MM.1S (cell line): ENCODE results near the gene ARSD.
"Not testable (repeated sequence)": the region's sequence is repeated elsewhere in the genome, so short reads cannot be mapped to it uniquely, and the experiment has no call there.

Experiments used
- DNase-seq: peaks from one replicate; pipeline ENCODE4 v3.0.0-alpha.2; 2015
- H2AFZ ChIP-seq: fragments of 300-600 bp; sonication (generic); 2 replicates; pipeline ENCODE4 v1.6.0; 2016; ENCODE audit warnings: antibody characterized with exemption, low read length
- H3F3A ChIP-seq: fragments of 300-600 bp; sonication (generic); 2 replicates; pipeline ENCODE4 v1.6.1; 2016; ENCODE audit warnings: mild to moderate bottlenecking, antibody characterized with exemption, low read length, moderate library complexity, mixed read lengths; ENCODE audit not compliant: insufficient read depth
- H3K27ac ChIP-seq: fragments of 300-600 bp; sonication (generic); 2 replicates; pipeline ENCODE4 v1.5.1; 2016; ENCODE audit warnings: mild to moderate bottlenecking, low read length
- H3K27me3 ChIP-seq: fragments of 300-600 bp; sonication (generic); replicated peaks from 2 replicates; pipeline ENCODE4 v1.6.0; 2016; ENCODE audit warnings: low read length; ENCODE audit not compliant: insufficient read depth
- H3K36me3 ChIP-seq: fragments of 300-600 bp; sonication (generic); replicated peaks from 2 replicates; pipeline ENCODE4 v1.6.1; 2016; ENCODE audit warnings: mild to moderate bottlenecking, low read length, mixed read lengths; ENCODE audit not compliant: insufficient read depth
- H3K4me1 ChIP-seq: fragments of 300-600 bp; sonication (generic); 2 replicates; pipeline ENCODE4 v1.6.1; 2016; ENCODE audit warnings: low read length, mixed read lengths
- H3K4me2 ChIP-seq: fragments of 300-600 bp; sonication (generic); 2 replicates; pipeline ENCODE4 v1.6.0; 2016; ENCODE audit warnings: low read depth, low read length
- H3K4me3 ChIP-seq: fragments of 300-600 bp; sonication (generic); 2 replicates; pipeline ENCODE4 v1.5.1; 2016; ENCODE audit warnings: low read length, mixed read lengths
- H3K79me2 ChIP-seq: fragments of 300-600 bp; sonication (generic); 2 replicates; pipeline ENCODE4 v1.6.1; 2016; ENCODE audit warnings: mixed run types, low read length, mixed read lengths
- H3K9ac ChIP-seq: fragments of 300-600 bp; sonication (generic); 2 replicates; pipeline ENCODE4 v1.6.1; 2016; ENCODE audit warnings: low read length, mixed read lengths
- H3K9me2 ChIP-seq: fragments of 300-600 bp; sonication (generic); replicated peaks from 2 replicates; pipeline ENCODE4 v1.6.1; 2016; ENCODE audit warnings: mild to moderate bottlenecking, low read length, mixed read lengths; ENCODE audit not compliant: insufficient read depth
- H3K9me3 ChIP-seq: fragments of 300-600 bp; sonication (generic); replicated peaks from 2 replicates; pipeline ENCODE4 v1.6.1; 2016; ENCODE audit warnings: mild to moderate bottlenecking, low read length, mixed read lengths; ENCODE audit not compliant: insufficient read depth
- H4K20me1 ChIP-seq: fragments of 300-600 bp; sonication (generic); 2 replicates; pipeline ENCODE4 v1.6.1; 2016; ENCODE audit warnings: mild to moderate bottlenecking, low read length, moderate library complexity, mixed read lengths; ENCODE audit not compliant: insufficient read depth
- CTCF ChIP-seq: fragments of 300-600 bp; sonication (generic); IDR thresholded peaks from 2 replicates; pipeline ENCODE4 v1.5.1; 2016; ENCODE audit warnings: antibody characterized with exemption, low read length, mixed read lengths
- EZH2 ChIP-seq: fragments of 300-600 bp; sonication (generic); optimal IDR thresholded peaks from 2 replicates; pipeline ENCODE3; 2017; ENCODE audit warnings: low read depth, mild to moderate bottlenecking, antibody characterized with exemption, low read length, mixed read lengths
- EZH2phosphoT487 ChIP-seq: fragments of 300-600 bp; sonication (generic); IDR thresholded peaks from 2 replicates; pipeline ENCODE4 v1.6.1; 2018; ENCODE audit warnings: antibody characterized with exemption, low read length

ARSD gene

GRCh38 chrX:2967012-2967411 lies 37.9 kb upstream of the ARSD start:
- Histone ChIP-seq H3K4me2 (no peak overlapping the region), H2AFZ (no peak overlapping the region), H3K36me3 (no peaks in the 10 kb centered on the region)

GRCh38 chrX:2965965-2966364 lies 36.8 kb upstream of the ARSD start:
- H3F3A ChIP-seq, result no peaks in the 10 kb centered on the region

More at GRCh38 chrX:2967012-2967411, 37.9 kb upstream of the ARSD start:
- H3F3A ChIP-seq, result no peaks in the 10 kb centered on the region
- H3K79me2 ChIP-seq, result no peaks in the 10 kb centered on the region
- DNase-seq, result no peak
- H3K4me1 ChIP-seq, result no peaks in the 10 kb centered on the region
- H3K27ac ChIP-seq, result no peak overlapping the region
- no peak overlapping the region for H3K4me3 ChIP-seq
- H3K9me2 ChIP-seq, result no peaks in the 10 kb centered on the region
- H3K9me3 ChIP-seq, result no peaks in the 10 kb centered on the region
- no peak overlapping the region for H3K9ac ChIP-seq
- H3K27me3 ChIP-seq, result no peaks in the 10 kb centered on the region
- TF ChIP-seq EZH2 (no peak), EZH2phosphoT487 (no peak), CTCF (no peak)
- no peaks in the 10 kb centered on the region for H4K20me1 ChIP-seq

GRCh38 chrX:2963992-2964794 lies 35.1 kb upstream of the ARSD start:
- H3K4me3 ChIP-seq, result not testable (repeated sequence)

More at GRCh38 chrX:2965965-2966364, 36.8 kb upstream of the ARSD start:
- TF ChIP-seq EZH2phosphoT487 (no peak), CTCF (no peak)
- H3K4me2 ChIP-seq, result no peak overlapping the region
- H3K4me1 ChIP-seq, result no peaks in the 10 kb centered on the region
- no peaks in the 10 kb centered on the region for H3K27me3 ChIP-seq
- H3K9me2 ChIP-seq, result no peaks in the 10 kb centered on the region
- DNase-seq, result no peak
- no peak overlapping the region for H3K9ac ChIP-seq
- no peaks in the 10 kb centered on the region for H4K20me1 ChIP-seq
- no peaks in the 10 kb centered on the region for H3K36me3 ChIP-seq
- H3K9me3 ChIP-seq, result no peaks in the 10 kb centered on the region
- no peak overlapping the region for H3K27ac ChIP-seq
- H2AFZ ChIP-seq, result no peak overlapping the region
- H3K4me3 ChIP-seq, result no peak overlapping the region
- H3K79me2 ChIP-seq, result no peaks in the 10 kb centered on the region

GRCh38 chrX:2963449-2963848 lies 34.3 kb upstream of the ARSD start:
- not testable (repeated sequence) for DNase-seq, H3K4me2 ChIP-seq, H3K4me3 ChIP-seq, H3K36me3 ChIP-seq, H3K9ac ChIP-seq, H3K27me3 ChIP-seq, H3K27ac ChIP-seq, H3F3A ChIP-seq, H3K9me2 ChIP-seq, H3K4me1 ChIP-seq, H3K79me2 ChIP-seq, H2AFZ ChIP-seq, H4K20me1 ChIP-seq, H3K9me3 ChIP-seq

More at GRCh38 chrX:2963992-2964794, 35.1 kb upstream of the ARSD start:
- not testable (repeated sequence) for H3K79me2 ChIP-seq, H3F3A ChIP-seq, H3K4me1 ChIP-seq, H3K9me2 ChIP-seq, H2AFZ ChIP-seq, DNase-seq, H3K9me3 ChIP-seq, H3K4me2 ChIP-seq, H3K27me3 ChIP-seq, H4K20me1 ChIP-seq, H3K36me3 ChIP-seq, H3K27ac ChIP-seq, H3K9ac ChIP-seq
